ENCODE data around the gene SH3GL2.

DNA sequence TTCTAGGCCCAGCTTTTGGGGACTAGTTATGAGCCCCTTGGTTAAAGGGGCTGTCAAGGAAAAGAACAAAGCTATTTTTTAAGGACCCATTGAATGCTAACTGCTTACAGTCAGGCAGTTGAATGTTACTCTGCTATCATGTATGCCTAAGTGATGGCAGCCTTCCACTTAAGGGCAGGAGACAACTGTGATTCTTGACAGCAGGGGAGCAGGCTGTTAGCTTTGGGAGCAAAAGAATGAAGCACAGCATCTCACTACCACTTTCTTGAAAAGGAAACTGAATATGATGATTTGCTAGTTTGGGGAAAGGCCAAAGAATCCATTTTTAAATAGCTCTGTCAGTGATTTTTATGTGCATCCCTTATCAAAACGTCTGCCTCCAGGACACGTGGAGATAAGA lies 221.6 kb downstream of the SH3GL2 start:
- TF ChIP-seq POLR2AphosphoS5 (IDR thresholded peaks at IDR 0.05; ENCODE audit: low read depth, low read length) (no peak), SIN3A (IDR thresholded peaks at IDR 0.05; ENCODE audit: borderline replicate concordance, insufficient read depth, low read length) (no peak), TAF1 (IDR thresholded peaks at IDR 0.05; ENCODE audit: borderline replicate concordance, insufficient read depth, low read length) (no peak), REST (IDR thresholded peaks at IDR 0.05; ENCODE audit: insufficient read depth in 1 of 2, low read depth in 2 of 2, low read length in 2 of 2) (no peak)

Measured in PFSK-1 (cell line).